Breast epithelium (tissue), 3 donors: Measurements from ENCODE around the gene LRRC38. TPM values are rescaled to one million over a fixed set of nuclear protein-coding genes. Genes with fewer than 3 reads are reported as not detected.

Experiments used
- total RNA-seq, 3 donors: library from RNA; depleted of rRNA; stranded (reverse); fragments of >200 nt; gene quantifications; one replicate each; pipeline ENCODE4 v1.1.0, GENCODE V29; 2016

The LRRC38 gene
- total RNA-seq, 3 donors from 2014 or later, result 0.15 TPM; not detected in 2

Other genes starting within 250 kb of the LRRC38 start
- gene PRAMEF8, start 228.9 kb downstream of the LRRC38 start, total RNA-seq, result not detected
- gene PRAMEF33, start 210.5 kb downstream of the LRRC38 start, total RNA-seq, result not detected
- not detected for gene PRAMEF15, start 198.4 kb downstream of the LRRC38 start, total RNA-seq
- gene PRAMEF14, start 166.9 kb downstream of the LRRC38 start, total RNA-seq, result not detected
- gene PRAMEF19, start 142.1 kb downstream of the LRRC38 start, total RNA-seq, result not detected
- gene PRAMEF17, start 124.4 kb downstream of the LRRC38 start, total RNA-seq, result not detected
- not detected for gene PRAMEF20, start 103.6 kb downstream of the LRRC38 start, total RNA-seq
- gene PDPN, start 69.8 kb upstream of the LRRC38 start, total RNA-seq, result 10 to 100 TPM; 18.1 to 38.8 (median 29.2) TPM
- gene PRDM2, start 186.2 kb upstream of the LRRC38 start, total RNA-seq, result 10 to 100 TPM; 45.6 to 57.1 (median 47.2) TPM